CD4-positive, alpha-beta T cell treated with Interleukin-15 for 1 hour (primary cell): Measurements from ENCODE around the gene IFT80.
"Not testable (repeated sequence)": the region's sequence is repeated elsewhere in the genome, so short reads cannot be mapped to it uniquely, and the experiment has no call there.

Experiments used
- DNase-seq: peaks from one replicate; pipeline ENCODE4 v3.0.0-alpha.2; 2020

Gene IFT80

DNA sequence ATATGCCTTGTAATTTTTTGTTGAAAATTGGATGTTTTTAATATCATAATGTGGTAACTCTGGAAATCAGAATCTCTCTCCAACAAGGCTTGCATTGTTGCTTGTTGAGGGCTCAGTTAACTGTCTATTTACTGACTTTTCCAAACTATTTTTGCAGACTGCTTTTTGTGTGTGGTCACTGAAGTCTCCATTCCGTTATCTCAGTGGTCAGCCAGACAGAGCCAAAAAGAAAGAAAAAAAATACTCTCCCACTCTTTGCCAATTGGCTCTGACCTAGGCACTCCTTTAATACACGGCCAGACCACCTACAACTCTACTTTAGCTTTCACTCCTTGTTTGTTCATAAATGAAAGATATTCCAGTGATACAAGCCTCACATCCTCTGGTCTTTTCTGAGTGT, 52.5 kb downstream of the IFT80 start:
- no peak for DNase-seq

DNA sequence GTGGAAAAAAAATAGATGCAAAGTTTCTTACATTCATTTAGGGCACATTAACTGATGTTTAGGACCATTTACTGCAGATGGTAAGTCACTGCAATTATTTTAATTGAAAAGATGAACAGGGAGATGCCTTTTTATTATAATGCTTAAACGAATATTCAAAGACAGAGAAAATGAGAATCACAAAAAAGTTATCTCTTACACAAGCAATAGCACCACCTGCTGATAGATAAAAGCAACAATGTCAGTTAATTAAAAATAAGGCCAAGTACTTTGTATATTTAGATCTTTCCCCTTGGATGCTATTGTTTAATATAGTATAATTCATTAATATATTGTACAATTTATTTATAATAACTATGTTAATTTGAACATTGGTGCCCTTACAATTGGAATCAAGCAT, 55.9 kb downstream of the IFT80 start:
- no peak for DNase-seq

DNA sequence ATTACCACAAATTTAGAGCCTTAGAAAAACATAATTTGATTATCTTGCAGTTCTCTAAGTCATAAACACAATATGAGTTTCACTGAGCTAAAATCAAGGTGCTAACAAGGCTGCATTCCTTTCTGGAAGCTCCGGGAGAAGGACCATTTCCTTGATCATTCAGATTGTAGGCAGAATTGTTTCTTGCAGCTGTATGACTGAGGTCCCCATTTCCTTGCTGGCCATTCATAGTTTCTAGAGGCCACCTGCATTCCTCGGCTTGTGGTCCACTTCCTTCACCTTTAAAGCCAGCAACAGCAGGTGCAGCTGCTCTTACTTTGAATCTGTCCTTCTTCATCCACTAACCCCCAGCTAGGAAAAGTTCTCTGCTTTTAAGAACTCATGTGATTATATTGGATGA, 58.7 kb downstream of the IFT80 start:
- no peak for DNase-seq

DNA sequence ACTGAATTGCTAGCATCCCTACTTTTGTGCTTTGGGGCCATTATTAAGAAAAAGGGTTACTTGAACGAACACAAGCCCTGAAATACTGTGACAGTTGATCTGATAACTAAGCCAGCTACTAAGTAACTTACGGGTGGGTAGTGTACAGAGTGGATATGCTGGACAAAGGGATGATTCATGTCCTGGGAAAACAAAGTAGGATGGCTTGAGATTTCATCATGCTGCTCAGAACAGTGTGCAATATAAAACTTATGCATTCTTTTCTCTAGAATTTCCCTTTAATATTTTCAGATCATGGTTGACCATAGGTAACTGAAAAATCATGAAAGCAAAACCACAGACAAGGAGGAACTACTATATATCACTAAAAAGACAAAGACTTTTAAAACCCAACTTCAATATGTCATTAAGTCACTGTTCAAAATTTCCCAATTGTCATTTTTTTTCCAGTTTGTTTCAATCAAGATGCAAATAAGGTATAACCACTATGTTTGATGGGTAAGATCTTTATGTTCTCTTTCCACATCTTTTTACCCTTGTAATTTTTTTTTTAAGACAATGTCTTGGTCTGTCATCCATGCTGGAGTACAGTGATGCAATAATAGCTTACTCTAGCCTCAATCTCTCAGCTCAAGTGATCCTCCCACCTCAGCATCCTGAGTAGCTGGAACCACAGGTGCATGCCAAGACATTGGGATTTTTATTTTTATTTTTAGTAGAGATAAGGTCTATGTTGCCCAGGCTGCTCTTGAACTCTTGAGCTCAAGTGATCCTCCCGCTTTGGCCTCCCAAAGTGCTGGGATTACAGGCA, 67.7 kb downstream of the IFT80 start:
- no peak for DNase-seq

DNA sequence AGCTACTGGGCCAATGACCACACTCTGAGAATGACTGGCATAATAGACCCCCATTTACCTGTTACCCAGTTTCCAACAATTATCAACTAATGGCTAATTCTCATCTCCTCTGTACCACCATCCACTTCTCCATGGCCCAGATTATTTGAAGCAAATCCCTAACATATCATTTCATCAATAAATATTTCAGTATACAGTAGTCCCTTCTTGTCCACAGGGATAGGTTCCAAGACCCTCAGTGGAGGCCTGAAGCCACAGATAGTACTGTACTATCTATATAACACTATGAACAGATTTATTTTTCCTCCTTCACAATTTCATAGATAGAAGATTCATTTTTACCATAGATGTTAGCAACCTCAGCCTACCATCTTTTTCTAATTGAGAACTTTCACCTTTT, 68.3 kb downstream of the IFT80 start:
- no peak for DNase-seq

DNA sequence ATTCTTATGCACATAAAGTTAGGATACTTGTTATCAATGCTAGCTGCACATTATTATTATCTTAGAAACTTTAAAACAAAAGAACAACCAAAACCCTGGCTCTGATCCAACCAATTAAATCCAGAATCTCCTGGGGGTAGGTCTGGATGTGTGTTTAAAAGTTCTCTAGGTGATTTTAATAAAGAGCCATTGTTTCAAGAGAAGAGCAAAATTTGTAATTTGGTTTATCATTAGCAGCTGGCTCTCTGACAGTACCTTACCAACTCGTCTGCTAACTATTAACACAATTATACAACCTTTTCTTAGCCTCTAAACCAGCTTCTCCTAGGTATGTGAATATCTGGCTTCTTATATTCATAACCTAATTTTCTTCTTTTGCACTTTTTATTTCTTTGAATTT, 68.9 kb downstream of the IFT80 start:
- DNase-seq = no peak

DNA sequence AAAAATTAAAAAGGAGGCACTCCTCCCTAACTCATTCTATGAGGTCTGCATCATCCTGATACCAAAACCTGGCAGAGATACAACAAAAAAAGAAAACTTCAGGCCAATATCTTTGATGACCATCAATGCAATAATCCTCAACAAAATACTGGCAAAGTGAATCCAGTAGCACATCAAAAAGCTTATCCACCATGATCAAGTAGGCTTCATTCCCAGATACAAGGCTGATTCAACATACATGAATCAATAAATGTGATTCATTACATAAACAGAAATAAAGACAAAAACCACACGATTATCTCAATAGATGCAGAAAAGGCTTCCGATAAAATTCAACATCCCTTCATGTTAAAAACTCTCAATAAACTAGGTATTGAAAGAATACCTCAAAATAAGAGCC, 72.7 kb downstream of the IFT80 start:
- not testable (repeated sequence) for DNase-seq

DNA sequence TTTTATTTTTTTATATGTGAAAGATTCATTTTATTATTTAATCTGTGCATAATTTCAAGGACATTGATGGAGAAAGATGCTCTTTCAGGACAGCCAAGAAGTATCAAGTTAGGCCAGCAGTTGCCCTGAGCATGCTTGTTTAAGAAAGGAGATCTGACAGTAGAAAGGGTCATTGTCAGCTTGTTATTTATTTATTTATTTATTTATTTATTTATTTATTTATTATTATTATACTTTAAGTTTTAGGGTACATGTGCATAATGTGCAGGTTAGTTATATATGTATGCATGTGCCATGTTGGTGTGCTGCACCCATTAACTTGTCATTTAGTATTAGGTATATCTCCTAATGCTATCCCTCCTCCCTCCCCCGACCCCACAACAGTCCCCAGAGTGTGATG, 77.2 kb downstream of the IFT80 start:
- not testable (repeated sequence) for DNase-seq

DNA sequence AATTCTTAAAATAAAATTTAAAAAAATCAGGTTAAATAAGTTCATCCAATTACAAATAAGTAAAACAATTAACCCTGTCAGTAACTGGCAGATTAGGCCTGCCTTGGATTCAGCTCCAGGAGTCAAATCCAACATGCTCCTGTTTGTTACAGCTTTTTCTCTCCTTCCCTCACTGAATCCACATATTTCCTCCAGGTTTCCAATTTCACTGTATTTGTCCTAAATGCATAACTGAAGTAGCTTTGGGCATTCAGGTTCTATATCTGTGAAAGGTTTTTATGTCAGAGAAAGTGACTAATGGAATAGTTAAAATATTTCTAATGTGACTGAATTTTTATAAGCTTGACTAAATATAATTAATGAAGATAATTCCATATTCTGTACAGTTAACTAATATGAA, 79.7 kb downstream of the IFT80 start:
- no peak for DNase-seq

DNA sequence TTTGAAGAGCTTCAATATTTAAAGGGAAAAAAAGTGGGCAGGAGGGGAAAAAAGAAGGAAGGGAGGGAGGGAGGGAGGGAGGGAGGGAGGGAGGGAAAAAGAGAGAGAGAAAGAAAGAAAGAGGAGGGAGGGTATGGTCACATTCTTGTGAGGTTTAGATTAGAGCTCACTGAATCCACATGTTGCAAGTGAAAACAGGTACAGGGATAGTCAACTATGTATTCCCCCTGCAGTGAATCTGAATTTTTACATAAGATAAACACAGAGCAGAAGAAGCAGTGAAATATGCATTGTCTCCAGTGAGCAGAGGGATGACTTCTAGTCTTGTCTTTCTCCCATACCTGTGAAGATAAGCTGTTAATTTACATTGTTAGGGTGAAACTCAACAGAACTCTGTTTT, 84.0 kb downstream of the IFT80 start:
- no peak for DNase-seq

DNA sequence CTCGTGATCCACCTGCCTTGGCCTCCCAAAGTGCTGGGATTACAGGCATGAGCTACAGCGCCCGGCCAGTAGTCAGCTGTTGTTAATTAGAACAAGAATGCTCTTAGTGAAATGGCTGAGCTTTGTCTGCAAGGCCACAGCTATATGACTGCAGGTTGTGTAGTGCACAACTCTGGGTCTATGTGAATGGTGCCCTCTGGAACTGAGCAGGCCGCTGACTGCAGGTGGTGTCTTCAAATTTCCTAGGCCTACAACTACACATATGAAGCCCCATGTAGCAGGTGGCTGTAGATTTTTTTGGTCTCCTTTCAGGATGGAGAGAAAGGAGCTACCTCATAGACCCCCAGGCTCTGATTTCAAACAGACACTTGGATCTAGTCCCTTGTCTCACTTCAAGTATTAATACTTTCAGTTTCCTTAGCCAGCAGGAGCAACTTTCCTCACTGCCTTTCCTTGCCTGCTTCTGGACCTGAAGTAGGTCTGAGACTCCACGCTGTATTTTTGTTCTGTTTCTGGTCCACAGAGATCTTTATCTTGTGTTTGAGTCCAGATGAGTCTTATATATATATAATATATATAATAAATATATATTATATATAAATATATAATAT, 86.9 kb downstream of the IFT80 start:
- DNase-seq = no peak

DNA sequence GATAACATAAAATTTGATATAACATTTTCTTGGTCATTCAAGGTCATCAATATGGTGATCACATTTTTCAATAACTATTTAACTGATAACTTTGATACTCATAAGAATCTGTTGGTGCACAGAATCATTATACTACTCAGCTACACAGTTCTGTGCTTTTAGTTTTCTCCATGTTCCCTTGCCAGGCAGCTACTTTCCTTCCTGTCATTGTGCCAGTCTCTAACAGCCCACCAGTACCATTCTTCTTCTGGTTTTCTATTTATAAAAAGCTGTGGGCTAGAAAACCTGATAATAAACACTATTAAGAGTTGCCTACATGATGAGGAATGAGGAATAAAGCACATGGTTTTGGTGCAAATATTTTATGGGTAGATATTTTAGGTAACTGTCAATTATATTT, 96.2 kb downstream of the IFT80 start:
- DNase-seq = no peak

DNA sequence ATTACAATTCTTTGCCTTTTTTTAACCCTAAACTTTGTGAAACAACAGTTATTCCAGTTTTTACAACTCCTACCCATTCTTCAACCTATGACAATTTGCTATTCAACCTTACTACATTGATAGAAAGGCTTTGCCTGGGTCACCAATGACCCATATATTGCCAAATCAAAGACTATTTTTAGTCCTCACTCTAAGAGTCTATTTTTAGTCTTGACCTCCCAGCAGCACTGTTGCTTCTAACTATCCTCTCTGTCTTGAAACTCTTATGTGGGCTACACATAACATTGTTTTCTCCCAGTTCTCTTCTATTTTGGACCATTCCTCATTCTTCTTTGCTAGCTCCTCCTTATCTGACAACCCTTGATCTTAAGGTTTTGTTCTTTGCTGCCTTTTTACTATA, 102.4 kb downstream of the IFT80 start:
- no peak for DNase-seq

DNA sequence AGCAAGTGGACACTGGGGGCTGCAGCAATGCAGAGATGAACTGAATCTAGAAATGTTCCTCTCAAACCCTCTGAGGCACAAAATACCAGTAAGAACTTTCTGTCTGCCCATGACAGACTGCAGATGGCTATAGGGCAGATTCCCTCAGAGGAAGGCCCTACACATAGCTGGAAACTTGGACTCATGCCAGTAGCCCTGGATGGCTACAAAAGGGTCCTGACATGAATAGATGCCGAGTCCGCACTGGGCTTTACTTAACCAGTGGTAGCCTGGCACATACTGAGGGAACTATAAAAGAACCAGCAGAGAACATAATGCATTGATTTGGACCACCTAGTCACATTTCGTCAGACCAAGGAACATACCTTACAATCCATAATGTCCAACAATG, 107.1 kb downstream of the IFT80 start:
- DNase-seq = no peak

DNA sequence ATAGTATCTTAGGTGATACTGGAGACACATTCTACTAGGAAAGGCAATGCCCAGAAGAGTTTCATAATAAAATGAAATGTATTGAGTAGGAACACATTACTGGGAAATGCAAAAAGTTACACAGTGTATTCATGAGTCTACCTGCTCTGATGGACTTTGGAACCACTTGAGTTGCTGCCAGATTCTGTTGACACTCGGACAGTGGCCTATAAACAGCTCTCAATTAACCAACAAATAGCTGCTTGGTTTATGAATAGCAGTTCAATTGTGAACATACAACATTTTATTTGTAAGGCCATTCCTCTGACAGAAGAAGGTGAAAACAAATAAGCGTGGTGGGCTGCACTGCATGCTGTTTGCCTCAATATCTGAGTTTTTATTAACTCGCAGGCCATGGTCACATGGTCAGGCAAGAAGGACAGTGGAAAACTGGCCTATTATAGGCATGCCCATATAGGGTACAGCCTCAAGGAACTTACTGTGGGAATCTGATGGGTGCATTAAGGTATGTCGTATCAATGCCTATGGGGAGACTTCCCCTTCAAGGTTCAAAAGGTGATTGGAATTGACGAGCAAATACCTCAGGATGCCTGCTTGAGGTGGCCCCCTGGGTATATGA, 107.6 kb downstream of the IFT80 start:
- no peak for DNase-seq

DNA sequence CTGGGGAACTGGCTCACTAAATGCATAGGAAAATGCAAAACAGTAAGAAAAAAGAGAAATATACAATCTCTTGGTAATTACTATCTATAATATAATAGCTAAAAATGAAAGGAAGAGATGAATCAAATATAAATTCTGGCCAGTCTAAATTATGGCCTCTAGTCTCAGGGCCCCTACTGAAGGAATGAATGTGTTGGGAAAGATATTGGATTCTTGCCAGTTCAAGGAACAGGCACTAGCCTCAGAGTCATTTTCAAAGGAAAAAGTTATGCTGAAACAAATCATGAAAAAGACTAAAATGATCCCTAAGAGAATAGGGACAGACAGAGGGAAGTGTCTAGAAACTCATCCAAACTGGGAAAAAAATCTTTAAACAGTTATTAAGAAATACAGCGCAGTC, 111.4 kb downstream of the IFT80 start:
- no peak for DNase-seq

DNA sequence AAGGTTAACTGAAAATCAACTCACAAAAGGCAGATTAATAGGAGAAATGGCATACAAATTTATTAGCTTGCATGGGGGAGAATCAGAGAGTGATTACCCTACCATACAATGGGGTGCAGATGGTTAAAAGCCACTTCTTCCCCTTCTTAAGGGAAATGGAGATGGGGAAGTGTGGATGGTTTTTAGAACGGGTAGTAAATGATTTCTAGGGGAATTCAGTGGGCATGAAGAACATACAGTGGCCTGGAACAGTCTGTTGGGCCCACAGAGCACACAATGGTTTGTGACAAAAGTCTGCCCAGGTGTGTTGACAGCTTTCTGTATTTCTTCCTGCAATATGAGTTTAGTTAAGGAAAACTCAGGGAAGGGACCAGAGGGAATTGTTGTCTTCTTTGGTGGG, 112.8 kb downstream of the IFT80 start:
- no peak for DNase-seq

DNA sequence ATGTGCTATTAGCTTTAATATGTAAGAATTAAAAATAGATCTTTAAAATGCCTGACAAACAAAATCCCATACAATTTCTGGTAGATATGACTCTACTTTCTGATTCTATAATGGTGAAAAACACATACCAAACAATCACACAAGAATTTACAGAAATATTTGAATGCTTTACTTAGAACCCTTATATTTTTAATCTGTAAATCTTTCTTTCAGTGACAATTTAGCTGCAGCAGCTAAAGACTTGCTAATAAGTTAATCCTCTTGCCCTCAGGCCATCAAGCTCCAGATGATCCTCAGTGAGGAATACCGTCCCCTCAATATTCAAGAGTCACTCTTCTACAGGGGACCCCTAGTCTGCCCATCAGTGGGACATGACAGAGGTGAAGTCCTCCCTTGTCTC, 118.2 kb downstream of the IFT80 start:
- DNase-seq = no peak

DNA sequence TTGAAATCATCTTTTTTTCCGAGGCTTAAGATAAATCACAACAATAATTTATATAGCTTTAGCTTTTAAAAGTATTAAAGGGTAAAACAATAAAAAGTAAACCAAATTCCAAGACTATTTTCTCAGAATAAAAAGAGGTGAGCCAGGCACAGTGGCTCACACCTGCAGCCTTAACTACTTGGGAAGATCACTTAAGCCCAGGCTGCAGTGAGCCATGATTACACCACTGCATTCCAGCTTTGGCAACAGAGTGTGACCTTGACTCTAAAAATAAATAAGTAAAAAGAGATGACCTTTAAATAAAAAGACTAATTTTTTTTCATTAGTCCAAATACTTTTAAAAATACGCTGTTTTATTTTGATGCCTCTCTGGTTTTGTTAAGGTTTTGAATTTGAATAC, 119.4 kb downstream of the IFT80 start:
- no peak for DNase-seq

DNA sequence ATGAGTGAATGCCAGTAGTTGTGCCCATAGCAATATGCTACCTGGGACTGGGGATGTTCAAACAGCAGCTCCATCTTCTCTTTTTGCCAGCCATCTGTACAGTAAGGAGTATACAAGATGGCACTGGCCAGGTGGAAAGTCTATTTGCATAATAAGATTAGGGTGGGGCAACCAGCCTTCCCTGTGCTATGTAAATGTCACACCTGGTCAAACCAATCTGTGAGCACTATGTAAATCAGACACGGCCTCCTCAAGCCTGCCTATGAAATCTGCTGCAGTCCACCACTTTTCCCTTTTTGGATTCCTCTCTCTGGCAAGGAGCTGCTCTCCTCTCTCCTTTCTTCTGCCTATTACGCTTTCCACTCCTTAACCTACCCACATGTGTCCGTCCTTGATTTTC, 120.8 kb downstream of the IFT80 start:
- DNase-seq = no peak

DNA sequence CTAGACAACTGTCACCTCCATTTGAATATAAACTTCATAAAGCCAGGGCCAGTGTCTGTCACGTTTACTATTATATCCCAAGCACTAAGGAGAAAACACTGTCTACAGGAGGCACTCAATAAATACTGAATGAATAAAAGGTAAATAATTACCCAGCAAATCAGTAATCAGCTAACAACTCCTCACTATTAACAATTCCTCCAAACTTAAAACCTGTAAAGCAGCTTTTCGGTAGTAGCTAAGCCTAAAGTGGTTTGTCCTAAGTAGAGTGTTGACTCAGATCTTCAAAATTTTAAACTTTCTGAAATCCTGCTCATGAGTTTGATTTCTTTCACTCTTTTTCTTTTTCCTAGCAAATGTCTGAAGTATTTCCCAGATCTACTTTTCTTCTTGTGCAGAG, 133.9 kb downstream of the IFT80 start:
- DNase-seq = no peak

DNA sequence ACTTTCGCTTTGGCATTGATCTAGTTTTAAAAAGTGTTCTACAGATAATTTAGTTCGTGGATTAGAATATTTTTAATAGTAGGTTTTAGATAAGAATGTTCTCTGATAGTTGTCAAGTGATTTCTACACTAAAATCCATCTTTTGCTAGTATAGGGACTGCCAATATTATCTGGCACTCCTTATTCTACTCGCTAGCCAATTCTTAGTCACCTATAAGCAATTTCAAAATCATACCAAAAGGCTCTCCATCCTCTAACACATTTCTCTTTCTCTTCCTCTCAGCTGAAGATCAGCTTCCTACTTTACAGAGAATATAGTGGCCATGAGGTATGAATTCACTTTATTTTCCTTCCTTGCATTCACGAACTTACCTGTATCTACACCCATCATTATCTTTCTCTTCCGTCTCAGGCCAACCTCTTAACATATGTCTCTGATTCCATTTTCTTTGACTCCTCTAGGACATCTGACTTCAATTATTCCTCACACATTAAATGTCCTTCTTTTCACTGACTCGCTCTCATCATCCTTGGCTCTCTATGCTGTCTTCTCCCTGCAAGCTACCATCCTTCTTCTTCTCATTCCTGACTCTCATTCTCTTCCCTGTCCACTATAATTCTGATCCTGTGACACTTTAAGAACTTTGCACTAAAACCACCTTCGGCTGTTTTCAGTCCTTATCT, 138.3 kb downstream of the IFT80 start:
- no peak for DNase-seq

DNA sequence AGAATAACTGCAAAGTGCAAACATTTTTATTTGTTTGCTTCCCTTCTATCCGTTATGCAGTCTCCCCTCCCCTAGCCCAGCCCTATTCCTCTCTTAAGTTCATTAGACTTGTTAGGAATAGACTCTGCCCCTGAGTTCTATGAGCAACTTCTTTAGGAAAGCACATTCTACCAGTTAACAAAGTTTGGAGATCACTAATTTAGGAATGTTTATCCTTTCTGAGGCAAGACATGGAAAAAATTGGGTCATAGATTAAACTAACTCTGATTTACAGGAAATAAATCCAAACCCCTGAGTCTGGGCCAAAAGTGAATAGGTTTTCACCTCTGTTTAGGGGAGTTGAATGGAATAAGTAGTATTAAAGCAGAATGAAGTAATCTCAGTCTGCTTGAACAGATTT, 139.4 kb downstream of the IFT80 start:
- no peak for DNase-seq

DNA sequence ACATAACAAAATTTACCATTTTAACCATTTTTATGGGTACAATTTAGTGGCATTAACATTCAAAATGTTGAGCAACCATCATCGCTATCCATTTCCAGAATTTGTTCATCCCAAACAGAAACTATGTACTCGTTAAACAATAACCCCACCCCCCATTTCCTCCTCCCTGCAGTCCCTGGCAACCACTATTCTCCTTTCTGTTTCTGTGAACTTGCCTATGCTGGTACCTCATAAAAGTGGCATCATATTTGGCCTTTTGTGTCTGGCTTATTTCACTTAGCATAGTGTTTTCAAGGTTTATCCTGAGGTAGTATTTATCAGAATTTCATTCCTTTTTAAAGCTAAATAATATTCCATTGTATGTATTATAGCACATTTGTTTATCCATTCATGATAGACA, 141.4 kb downstream of the IFT80 start:
- no peak for DNase-seq
